ENCODE results near the gene AUTS2. TPM values are rescaled to one million over a fixed set of nuclear protein-coding genes. Genes with fewer than 3 reads are reported as not detected.

Gene AUTS2
- total RNA-seq, 2 donors from 2014 or later = 8.6 TPM

DNA sequence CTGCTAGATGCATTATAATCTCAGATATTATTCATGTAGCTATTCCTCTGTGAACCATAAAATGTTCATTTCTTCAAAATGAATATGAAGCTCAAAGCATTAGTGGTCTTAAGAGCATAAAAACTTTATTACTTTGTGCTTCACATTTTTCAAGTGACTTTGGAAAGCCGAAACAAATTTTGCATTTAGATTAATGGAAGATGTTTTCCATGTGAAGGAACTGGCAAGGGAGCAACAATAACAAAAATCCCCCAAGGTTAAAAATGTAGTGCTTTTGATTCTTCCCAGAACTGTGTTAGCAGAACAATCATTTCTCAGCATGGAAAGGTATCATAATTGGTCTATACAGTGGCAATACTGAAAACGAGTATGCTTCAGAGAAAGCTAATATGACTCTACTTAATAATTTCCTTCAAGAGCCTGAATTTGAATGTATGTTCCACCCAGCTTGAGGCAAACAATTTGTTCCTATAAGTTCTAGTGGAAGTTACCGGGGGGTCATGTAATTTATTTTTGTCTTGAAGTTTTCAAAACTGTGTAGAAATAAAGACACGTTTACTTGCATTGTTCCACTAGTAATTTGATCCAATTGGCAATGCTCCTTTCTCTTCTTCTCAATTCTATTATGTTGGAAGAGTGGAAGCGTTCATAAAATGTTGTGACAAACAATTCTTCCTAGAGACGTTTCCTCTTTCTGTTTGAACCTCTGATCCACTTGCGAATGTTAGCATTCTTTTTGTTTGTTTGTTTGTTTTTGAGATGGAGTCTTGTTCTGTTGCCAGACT, 665.4 kb downstream of the AUTS2 start:
- no peak for DNase-seq (ENCODE audit: low spot score)
- no peaks in the 10 kb centered on the region for H3K27me3 ChIP-seq
- H3K4me3 ChIP-seq = no peak overlapping the region
- no peak overlapping the region for H3K27ac ChIP-seq
- no peaks in the 10 kb centered on the region for H3K9me3 ChIP-seq
- no peaks in the 10 kb centered on the region for H3K36me3 ChIP-seq
- TF ChIP-seq CTCF (IDR thresholded peaks at IDR 0.05) = no peak
- H3K4me1 ChIP-seq = peaks cover 0 to 8% of the 10 kb centered on the region in 2 donors

DNA sequence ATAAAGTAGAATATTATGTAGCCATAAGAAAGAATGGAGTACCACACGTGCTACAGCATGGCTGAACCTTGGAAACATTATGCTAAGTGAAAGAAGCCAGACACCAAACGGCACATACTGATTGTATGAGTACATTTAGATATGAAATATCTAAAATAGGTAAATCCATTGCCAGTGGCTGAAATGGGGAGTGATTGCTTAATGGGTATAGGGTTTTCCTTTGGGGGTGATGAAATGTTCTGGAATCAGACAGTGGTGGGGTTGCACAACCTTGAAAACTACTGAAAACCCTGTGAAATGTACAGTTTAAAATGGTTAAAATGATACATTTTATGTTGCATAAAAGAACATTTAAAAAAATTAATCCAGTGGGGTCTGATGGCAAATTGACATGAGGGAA, 667.9 kb downstream of the AUTS2 start:
- Histone ChIP-seq H3K27me3 (no peaks in the 10 kb centered on the region), H3K27ac (no peak overlapping the region), H3K9me3 (no peaks in the 10 kb centered on the region), H3K36me3 (no peaks in the 10 kb centered on the region), H3K4me1 (no peaks in the 10 kb centered on the region), H3K4me3 (no peak overlapping the region)
- DNase-seq (ENCODE audit: low spot score) = no peak
- no peak for TF ChIP-seq CTCF (IDR thresholded peaks at IDR 0.05)

- no peak for TF ChIP-seq CTCF (IDR thresholded peaks at IDR 0.05)
- Histone ChIP-seq H3K27ac (no peak overlapping the region), H3K36me3 (no peaks in the 10 kb centered on the region), H3K9me3 (no peaks in the 10 kb centered on the region), H3K4me3 (no peak overlapping the region), H3K4me1 (no peaks in the 10 kb centered on the region), H3K27me3 (no peaks in the 10 kb centered on the region)
- DNase-seq (ENCODE audit: low spot score) = no peak
These were observed 669.3 kb downstream of the AUTS2 start for GRCh38 chr7:70267381-70268120.

DNA sequence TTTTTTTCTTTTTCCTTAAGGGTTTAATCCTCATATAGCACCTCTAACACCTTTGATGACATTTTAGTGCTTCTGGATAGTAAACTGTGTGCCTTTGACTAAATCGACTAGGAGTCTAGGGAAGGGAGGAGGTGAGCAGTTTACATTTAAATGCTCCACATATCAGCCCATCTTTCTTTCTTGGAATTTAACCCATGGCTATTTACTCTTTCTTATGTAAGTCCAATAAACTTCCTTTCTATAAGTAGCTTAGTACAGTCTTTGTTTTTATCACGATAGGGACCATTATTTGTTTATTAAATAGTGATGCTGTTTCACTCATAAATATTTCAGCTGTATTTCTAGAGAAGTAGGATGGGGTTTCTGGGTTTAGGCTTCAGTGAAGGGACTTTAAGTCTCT, 669.9 kb downstream of the AUTS2 start:
- Histone ChIP-seq H3K4me1 (no peaks in the 10 kb centered on the region), H3K27ac (no peak overlapping the region), H3K9me3 (no peaks in the 10 kb centered on the region), H3K36me3 (no peaks in the 10 kb centered on the region), H3K27me3 (no peaks in the 10 kb centered on the region), H3K4me3 (no peak overlapping the region)
- DNase-seq (ENCODE audit: low spot score) = no peak
- TF ChIP-seq CTCF (IDR thresholded peaks at IDR 0.05) = no peak

DNA sequence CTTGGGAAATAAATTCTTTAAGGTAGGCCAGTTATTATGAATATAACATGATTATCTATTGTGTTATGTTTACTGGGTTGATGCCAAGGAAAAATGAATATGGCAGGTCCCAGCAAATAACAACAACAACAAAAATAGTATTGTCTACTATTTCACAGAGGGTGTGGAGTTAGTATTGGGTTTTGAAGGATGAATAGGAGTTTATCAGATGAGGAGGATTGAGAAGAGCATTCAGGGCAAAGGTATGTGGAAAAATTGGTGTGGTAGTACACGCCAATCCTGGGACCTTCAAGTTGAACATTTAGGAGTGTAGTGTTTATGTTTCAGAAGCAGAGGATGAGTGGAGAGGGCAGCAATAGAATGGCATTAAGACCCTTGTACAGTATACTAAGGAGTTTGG, 671.9 kb downstream of the AUTS2 start:
- H3K9me3 ChIP-seq = no peaks in the 10 kb centered on the region
- no peak overlapping the region for H3K4me3 ChIP-seq
- no peaks in the 10 kb centered on the region for H3K4me1 ChIP-seq
- H3K27me3 ChIP-seq = no peaks in the 10 kb centered on the region
- no peak for TF ChIP-seq CTCF (IDR thresholded peaks at IDR 0.05)
- DNase-seq (ENCODE audit: low spot score) = no peak
- H3K27ac ChIP-seq = no peak overlapping the region
- no peaks in the 10 kb centered on the region for H3K36me3 ChIP-seq

Measured in right atrium auricular region (tissue), 2 donors.